Smooth muscle cell of the brain vasculature (primary cell): ENCODE measurements around the gene HEXIM2.
"Not testable (repeated sequence)": the region's sequence is repeated elsewhere in the genome, so short reads cannot be mapped to it uniquely, and the experiment has no call there.

Experiments
- DNase-seq: peaks from one replicate; pipeline ENCODE4 v3.0.0-alpha.2; 2012; ENCODE audit warnings: low read depth, low spot score

The HEXIM2 gene

DNA sequence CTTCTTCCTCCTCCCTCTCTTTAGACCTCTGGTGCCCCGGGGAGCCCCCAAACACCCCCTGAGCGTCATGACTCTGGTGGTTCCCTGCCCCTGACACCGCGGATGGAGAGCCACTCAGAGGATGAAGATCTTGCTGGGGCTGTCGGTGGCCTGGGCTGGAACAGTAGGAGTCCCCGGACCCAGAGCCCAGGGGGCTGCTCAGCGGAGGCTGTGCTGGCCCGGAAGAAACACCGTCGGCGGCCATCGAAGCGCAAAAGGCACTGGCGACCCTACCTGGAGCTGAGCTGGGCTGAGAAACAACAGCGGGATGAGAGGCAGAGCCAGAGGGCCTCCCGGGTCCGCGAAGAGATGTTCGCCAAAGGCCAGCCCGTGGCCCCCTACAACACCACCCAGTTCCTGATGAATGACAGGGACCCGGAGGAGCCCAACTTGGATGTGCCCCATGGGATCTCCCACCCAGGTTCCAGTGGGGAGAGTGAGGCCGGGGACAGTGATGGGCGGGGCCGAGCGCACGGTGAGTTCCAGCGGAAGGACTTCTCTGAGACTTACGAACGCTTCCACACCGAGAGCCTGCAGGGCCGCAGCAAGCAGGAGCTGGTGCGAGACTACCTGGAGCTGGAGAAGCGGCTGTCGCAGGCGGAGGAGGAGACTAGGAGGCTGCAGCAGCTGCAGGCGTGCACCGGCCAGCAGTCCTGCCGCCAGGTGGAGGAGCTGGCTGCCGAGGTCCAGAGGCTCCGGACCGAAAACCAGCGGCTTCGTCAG is 7.5 kb downstream of the HEXIM2 start:
- no peak for DNase-seq

DNA sequence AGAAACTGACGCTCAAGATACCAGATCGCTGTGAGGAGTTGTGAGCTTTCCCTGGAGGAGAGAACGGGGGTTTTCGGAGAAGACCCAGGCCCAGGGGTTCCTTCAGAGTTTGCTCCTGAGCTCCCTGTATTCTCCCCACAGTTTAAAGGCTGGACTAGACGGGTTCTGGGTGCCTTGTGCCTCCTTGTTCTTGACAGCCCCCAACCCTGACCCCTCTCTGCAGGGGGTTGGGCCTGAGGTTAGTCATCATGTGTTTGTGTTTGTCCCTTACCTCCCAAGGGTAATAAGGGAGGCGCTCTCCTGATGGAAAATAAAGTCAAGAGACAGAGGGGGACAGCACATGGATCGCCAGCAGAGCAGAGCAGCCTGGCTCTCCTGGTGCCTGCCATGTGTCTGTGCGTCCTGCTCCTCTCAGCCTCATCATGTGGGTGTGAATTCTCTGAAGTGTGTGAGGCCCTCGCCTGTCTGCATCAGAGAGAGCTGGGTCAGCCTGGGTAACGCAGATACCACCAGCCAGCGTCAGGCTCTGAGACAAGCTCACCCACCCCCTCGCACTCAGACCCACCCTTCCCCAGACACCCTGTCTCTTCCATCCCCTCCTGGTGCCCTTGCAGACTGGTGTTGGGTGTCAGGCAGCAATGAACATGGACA is 8.7 kb downstream of the HEXIM2 start:
- DNase-seq, result no peak

DNA sequence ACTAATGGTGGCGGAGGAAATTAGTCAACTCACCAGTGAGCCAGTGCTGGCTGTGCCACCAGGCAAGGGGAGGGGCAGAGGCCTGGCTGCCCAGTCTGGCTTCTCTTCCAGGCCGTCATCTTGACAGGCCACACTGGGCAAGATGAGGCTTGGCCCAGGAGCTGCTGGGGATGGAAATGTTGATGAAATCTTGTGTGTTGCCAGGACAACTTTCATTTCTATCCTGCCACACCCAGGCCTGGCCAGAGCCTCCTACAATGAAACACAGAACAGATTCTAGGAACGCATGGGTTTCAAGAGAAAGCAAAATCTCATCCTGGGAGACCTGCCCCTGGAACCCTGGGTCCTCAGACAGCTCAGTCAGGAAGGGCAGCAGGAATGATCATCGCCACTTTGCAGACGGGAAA is 9.3 kb downstream of the HEXIM2 start:
- DNase-seq, result no peak

DNA sequence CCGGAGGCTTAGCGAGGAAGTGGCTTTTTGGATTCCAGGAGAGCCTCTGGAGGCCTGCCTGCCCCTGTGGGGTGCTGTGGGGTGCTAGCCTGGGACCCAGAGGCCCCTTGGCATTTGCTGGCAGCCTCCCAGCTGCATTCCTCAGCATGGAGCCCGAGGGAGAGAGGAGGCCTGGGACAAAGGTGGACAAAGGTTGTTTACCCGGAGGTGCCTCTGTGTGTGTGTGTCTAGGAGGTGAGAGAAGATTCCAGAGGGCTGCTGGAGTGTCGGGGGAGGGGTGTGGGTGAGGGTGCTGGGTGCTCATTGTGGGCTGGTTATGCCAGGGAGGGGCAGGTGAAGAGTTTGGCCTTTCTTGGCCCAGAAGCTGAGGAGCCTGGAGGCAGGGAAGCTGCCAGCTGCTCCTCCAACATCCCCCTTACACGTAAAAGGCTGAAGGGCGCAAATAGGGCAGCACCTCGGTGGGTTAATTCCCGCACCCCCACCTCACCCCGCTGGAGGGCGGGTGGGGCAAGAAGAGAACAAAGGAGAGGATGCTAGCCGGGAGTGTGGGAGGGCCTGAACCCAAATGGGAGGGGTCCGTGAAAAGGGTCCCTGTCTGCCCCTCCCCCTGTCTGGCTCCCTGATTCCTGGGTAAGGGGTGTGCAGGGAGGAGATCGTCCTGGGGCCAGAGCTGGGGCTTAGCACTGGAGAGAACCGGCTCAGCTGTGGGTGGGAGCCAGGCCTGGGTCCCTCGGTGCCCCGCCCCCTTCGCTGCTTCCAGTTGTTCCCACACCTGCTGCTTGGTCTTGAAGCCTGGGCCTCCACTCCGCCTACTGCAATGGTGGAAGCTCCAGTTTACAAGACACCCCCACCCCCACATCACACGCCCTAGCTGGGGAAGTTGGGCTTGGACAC is 9.9 kb downstream of the HEXIM2 start:
- DNase-seq, result no peak

DNA sequence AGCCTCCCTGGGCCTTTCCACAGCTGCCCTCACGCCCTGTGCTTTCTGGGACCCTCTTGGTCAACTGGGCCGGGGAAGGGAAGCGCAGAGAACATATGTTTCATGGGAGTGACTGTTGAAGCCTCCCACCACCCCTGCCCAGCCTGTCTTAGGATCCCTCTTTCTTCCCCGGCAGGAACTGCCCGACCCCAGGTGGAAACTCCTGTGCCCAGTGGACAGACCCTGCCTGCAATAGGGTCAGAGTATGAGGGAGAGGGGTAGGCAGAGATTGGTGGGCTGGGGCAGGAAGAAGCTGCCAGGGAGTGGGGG is 10.5 kb downstream of the HEXIM2 start:
- DNase-seq, result no peak

DNA sequence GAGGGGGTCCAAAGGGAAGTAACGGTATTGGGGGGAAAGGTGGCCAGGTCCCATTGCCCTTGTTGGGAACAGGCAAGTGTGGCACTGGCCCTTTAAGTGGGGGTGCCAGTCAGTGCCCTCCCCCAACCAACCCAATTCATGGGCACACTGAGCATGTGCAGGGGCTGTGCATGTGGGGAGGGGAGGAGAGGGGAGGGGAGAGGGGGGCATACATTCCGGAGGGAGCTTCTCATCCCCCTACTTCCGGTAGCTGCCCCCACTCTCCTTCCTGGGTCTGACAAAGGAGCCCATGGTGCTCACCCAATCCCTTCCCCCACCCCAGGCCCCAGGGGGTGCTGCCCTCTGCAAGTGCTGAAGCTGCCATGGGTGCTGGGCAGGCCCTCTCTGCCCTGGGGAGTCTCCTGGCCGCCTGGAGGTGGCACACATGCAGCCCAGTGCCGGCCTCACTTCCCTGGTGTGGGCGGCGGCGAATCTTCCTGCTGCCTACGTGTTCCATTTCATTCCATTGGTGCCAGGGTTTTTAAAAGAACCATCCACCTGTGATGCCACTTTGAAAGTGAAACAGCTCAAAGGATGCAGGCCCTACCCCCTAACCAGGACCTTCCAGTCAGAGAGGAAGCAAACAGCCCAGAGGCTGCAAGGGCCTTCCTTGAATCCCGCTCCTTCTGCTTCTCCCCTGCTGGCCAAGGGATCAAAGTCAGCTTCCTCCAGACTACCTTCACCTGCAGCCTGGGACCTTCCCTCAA is 11.0 kb downstream of the HEXIM2 start:
- DNase-seq, result no peak

DNA sequence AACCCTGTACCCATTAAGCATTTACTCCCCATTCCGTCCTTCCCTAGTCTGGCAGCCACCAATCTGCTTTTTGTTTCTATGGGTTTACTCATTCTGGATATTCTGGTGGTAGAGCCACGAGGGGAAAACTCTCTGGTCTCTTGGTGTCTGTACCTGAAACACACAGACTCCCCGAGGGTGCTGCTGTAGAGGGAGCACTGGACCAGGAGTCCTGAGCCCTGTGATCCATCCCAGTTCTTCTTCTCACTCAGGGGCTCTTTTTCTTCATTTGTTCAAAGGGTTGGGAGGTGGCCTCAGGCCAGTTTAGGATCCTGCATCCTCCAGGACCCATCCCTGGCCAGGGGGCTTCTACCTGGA is 14.1 kb downstream of the HEXIM2 start:
- DNase-seq, result no peak

DNA sequence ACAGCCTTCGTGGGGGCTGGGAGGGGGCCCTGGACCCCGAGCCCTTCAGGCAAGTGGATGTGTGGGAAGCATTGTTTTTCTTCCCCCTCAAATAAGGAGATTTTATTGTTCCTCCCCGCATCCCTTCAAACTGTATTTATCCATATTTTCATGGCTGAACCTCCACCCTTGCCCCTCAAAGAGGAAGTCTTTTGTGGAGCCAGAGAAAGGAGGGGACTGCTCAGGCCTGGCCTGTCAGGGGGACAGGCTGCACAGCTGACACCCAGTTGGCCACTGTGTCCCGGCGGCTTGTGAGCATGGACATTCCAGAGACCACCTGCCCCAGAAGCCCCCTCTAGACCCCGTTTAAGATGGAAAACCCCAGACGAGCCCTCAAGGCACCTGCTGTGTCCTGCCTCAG is 15.9 kb downstream of the HEXIM2 start:
- no peak for DNase-seq

DNA sequence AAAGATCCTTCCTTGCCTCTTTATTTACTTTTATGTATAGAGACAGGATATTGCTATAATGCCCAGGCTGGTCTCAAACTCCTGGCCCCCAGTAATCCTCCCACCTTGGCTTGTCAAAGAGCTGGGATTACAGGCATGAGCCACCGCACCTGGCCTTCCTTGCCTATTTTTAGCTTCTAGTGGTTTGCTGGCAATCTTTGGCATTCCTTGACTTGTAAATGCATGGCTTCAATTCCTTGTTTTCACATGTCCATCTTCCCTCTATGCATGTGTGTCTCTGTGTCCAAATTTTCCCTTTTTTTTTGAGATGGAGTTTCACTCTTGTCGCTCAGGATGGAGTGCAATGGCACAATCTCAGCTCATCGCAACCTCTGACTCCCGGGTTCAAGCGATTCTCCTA is 22.5 kb downstream of the HEXIM2 start:
- no peak for DNase-seq

DNA sequence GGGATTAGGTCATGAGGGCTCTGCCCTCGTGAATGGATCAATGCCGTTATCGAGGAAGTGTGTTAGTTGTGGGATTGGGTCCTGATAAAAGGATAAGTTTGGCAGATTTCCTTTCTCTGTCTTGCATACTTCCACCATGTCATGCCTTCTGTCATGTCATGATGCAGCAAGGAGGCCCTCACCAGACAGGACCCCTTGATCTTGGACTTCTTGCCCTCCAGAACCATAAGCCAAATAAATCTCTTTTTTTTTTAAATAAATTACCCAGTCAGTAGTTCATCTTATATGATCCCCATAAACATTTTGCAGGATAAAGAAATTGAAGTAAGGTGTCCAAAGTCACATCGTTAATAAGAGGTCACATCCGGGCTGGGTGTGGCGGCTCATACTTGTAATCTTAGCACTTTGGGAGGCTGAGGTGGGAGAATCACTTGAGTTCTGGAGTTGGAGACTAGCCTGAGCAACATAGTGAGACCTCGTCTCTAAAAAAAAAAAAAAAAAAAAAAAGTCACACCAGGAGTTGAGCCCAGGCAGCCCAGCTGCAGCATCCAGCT is 25.2 kb downstream of the HEXIM2 start:
- DNase-seq, result no peak

DNA sequence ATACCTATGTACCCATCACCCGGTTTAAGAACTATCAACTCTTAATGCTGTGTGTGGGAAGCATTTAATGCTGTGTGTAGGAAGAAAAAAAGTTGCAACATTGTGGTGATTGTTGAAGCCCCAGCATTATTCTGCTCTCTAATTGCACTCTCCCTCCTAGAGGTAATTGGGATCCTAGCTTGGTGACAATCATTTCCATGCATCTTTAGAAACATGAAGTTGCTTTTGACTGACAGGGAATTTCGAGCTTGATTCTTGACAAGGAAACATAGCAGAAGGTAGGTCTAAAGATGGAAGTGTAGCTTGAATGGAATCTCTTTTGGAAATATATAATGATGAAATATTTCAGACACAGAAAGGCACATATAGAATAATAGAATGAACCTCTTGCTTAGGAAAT is 27.3 kb downstream of the HEXIM2 start:
- no peak for DNase-seq

DNA sequence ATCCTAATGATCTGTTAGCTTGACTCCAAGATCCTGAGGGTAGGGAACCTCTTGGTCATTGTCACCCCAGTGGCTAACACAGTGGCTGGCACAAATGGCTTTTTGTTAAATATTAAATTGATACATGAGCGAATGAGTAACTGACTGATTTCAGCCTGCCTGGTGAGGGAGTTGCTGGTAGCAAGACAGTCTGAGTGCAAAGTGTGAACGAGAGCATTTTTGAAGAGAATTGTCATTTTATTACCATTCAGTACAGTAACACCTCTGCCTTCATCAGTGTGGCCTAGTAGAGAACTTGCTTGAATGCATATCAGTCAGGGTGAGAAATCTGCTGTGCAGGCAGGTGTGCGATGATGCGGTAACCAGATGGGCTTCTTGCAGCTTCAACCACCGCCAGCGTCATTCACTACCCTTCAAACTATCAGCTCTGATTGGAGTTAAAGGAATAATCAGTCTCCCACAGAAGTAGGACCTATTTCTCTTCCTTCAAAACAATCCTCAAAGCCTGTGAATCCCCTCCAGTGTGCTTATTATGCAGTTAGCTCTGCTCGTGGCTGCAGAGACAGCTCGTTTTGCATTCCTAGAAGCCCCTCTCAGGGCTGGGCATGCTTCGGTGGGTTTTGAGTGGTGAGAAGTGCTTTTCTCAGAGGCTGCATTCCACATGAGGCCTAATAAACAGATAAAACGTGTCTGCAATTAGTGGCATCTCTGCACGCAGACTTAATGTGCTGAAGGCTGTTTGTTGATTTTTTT is 29.0 kb downstream of the HEXIM2 start:
- no peak for DNase-seq

DNA sequence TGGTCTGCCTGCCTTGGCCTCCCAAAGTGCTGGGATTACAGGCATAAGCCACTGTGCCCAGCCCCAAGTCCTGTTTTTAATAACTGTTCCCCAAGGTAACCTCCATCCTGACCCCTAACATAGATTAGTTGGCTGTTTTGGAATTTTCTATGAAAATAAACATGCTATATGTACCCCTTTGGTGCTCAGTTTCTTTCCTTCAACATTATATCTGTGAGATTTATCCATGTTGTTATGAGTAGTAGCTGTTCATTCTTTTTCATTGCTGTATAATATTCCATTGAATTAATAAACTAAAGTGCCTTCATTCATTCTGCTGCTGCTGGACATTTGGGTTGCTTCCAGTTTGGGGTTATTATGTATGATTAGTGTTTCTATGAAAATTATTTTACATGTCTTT is 33.7 kb downstream of the HEXIM2 start:
- no peak for DNase-seq

DNA sequence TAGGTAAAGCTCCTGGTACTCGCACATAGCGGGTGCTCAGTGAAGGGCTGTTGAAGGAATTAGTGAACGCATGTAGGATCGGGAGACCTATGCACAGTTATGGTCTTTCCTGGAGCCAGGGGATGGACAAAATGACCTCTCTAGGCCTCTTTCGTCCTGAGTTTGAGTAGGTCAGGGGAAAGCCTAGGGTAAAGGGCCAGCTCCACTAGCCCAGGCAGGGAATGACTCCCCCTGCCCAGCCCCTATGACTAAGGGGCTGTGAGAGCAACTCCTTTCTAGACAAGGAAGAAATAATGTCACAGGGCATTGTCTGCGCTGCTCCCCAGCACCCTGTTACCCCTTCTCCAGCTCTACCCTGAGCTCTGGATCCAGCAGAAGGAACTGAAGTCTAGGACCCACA is 35.4 kb downstream of the HEXIM2 start:
- DNase-seq, result no peak

DNA sequence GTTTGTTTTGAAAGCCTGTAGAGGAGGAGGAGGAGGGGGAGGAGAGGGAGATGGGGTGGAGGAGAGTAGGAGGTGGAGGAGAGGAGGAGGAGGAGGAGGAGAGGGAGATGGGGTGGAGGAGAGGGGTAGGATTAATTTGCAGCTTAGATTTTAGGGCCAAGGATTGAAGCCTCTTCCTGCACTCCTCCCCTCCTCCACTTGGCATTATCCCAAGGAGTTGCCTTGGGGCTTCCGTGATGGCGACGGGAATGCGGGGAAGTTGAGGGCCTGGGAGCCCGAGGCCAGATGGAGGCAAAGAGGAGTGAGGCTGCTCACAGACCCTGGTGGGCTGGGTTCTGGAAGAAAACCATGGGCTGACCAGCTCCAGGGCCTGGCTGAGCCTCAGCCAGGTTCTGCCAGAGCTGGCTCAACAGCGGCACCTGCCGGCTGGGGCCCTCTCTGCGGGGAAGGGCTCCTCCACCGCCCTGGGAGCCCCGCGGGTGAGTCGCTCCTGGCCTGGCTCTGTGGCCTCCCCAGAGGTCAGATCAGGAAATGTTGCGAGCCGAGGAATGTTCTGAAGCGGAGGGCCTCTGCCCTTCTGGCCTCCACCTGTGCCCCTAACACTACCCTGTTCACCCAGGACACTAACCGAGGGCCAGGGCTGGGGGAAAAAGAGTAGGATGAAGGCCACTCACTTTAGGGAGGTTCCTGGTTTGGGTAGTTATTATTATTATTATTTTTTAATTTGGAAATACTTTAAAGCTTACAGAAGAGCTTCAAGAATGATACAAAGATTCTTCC is 36.1 kb downstream of the HEXIM2 start:
- DNase-seq, result peak; percentile 49

DNA sequence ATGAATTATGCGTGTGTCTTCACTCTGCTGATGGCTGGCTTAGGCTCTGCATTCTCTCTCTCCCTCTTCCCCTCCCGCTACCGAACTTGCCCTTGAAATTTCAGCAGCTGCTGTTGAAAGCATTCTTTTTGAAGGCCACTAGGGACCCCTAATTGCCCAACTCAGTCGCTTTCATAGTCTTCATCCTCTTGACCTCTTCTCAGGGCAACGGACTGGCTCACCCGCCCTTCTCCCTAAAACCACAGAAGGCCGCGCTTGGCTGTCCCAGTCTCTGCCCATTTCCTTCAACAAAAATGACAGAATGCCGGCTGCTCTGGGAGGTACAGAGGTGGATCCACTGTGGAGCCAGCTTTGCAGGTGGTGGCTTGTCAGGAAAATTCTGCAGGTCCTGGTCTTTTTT is 39.0 kb downstream of the HEXIM2 start:
- DNase-seq, result no peak

DNA sequence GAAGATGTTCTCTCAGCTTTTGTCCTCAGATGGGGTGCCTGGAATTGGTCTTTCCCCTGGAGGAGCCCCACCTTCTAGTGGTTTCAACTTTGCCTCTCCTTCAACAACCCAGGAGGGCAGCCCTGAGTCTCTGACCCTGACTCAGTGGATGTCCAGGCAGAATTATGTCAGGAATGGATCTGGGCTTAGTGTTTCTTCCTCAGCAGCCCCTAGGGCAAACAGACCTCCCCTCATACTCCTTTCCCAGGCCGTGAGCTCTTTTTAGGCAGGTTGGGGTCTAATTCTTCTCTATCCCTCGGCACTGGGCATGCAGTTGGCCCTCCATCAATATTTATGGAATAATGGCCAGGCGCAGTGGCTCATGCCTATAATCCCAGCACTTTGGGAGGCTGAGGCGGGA is 39.8 kb downstream of the HEXIM2 start:
- no peak for DNase-seq

DNA sequence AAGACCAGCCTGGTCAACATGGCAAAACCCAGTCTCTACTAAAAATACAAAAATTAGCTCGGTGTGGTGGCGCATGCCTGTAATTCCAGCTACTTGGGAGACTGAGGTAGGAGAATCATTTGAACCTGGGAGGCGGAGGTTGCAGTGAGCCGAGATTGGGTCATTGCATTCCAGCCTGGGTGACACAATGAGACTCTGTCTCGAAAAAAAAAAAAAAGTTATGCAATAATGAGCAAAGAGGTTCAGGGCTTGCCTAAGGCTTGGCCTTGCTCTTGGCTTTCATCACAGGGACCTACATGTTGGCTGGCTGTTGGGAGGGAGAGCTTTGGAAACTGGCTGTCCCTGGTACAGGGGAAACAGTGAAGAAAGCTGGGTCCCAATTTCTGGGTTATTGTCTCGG is 40.2 kb downstream of the HEXIM2 start:
- DNase-seq, result not testable (repeated sequence)

DNA sequence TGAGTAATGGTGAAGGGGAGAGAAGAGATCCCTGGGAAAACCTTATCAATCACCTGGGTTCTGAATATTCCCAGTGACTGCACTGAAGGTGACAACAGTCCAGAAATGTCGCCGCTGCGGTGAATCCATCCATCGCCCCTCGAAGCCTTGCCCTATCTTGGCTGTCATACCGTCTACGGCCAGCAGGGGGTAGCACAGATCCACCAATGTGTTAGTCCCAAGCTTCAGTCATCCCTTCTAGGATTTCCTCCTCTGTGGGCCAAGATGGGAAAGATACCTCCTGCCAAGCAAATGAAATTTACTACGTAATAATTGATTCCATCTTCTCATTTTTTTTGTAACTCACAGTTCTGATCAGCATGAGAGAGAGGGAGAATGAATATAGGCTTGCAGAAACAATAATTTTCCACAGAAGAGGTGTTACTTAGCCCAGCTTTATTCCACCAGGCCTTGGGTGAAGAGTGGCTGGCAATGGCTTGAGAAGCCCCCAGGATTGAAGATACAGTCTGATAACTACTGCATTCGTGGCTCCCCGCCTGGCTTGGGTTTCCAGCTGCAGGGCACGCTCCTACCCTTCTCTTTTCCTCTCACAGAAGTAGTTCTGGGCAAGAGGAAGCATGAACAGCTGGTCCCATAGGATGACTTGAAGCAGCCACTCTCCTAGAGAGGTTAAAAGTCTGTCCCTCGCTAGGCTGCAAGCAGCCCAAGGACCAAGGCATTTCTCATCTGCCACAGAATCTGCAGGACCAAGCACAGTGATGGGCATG is 57.4 kb downstream of the HEXIM2 start:
- peak; percentile 63 for DNase-seq
